Thymus (tissue), 11 donors: Measurements from ENCODE around the gene HRC. TPM values are rescaled to one million over a fixed set of nuclear protein-coding genes. Genes with fewer than 3 reads are reported as not detected.
"Not testable (repeated sequence)": the region's sequence is repeated elsewhere in the genome, so short reads cannot be mapped to it uniquely, and the experiment has no call there.

ENCODE experiments used
- DNase-seq, 9 donors: peaks; one replicate each; pipeline ENCODE4 v3.0.0-alpha.2; 2013; ENCODE audit warnings: low spot score in 9 of 9, low read depth in 6 of 9, missing footprints in 1 of 9
- H3K27ac ChIP-seq, 2 donors: one replicate each; pipeline ENCODE4 v1.5.1; 2013; ENCODE audit warnings: control low read depth in 1 of 2, low read depth in 1 of 2, low read length in 1 of 2, mild to moderate bottlenecking in 1 of 2, moderate library complexity in 1 of 2
- H3K27me3 ChIP-seq, 2 donors: one replicate each; pipeline ENCODE4 v1.5.1; 2013; ENCODE audit warnings: low read length in 1 of 2; ENCODE audit not compliant: control insufficient read depth in 2 of 2, insufficient read depth in 1 of 2
- H3K36me3 ChIP-seq, 2 donors: one replicate each; pipeline ENCODE4 v1.5.1; 2013; ENCODE audit warnings: low read length in 1 of 2, mild to moderate bottlenecking in 1 of 2, moderate library complexity in 1 of 2; ENCODE audit not compliant: control insufficient read depth in 2 of 2, insufficient read depth in 2 of 2
- H3K4me1 ChIP-seq, 2 donors: one replicate each; pipeline ENCODE4 v1.5.1; 2013; ENCODE audit warnings: low read length in 2 of 2; ENCODE audit not compliant: control insufficient read depth in 2 of 2, insufficient read depth in 2 of 2
- H3K4me3 ChIP-seq, 2 donors: one replicate each; pipeline ENCODE4 v1.5.1; 2013; ENCODE audit warnings: low read length in 2 of 2, control low read depth in 1 of 2, mild to moderate bottlenecking in 1 of 2
- H3K9me3 ChIP-seq, 2 donors: one replicate each; pipeline ENCODE4 v1.5.1; 2013; ENCODE audit warnings: low read length in 1 of 2, mild to moderate bottlenecking in 1 of 2; ENCODE audit not compliant: control insufficient read depth in 2 of 2, insufficient read depth in 1 of 2
- WGBS: extraction: QIAGEN DNeasy Blood & Tissue Kit; methylation state at CpG from one replicate; pipeline ENCODE4 v1.1.7; 2013; 5-methylcytosine and 5-hydroxymethylcytosine counted together
- polyA plus RNA-seq: library from polyadenylated mRNA; stranded (reverse); fragments of 200-250 nt; gene quantifications from one replicate; pipeline ENCODE4 v1.2.3, GENCODE V29; 2013
- total RNA-seq: library from RNA; stranded (reverse); fragments of 120-200 nt; gene quantifications from one replicate; pipeline ENCODE4 v1.2.4, GENCODE V29; 2013
- donor health status: healthy.

HRC gene
- total and polyA plus RNA-seq, 2 donors: 1.1 to 1.3 TPM

- 97% methylated on average over 24 of the region's 24 CpGs for WGBS
- H3K9me3 ChIP-seq: peaks cover 3 to 13% of the 10 kb centered on the region in 2 donors
- peaks cover 14 to 26% of the 10 kb centered on the region in 2 donors for H3K4me1 ChIP-seq
- no peak overlapping the region for H3K4me3 ChIP-seq
- no peak overlapping the region for H3K27ac ChIP-seq
- DNase-seq: no peak
- no peaks in the 10 kb centered on the region for H3K36me3 ChIP-seq
- H3K27me3 ChIP-seq: peaks cover 9 to 66% of the 10 kb centered on the region in 2 donors
Measured at GRCh38 chr19:49130325-49130724, 24.9 kb downstream of the HRC start.

DNA sequence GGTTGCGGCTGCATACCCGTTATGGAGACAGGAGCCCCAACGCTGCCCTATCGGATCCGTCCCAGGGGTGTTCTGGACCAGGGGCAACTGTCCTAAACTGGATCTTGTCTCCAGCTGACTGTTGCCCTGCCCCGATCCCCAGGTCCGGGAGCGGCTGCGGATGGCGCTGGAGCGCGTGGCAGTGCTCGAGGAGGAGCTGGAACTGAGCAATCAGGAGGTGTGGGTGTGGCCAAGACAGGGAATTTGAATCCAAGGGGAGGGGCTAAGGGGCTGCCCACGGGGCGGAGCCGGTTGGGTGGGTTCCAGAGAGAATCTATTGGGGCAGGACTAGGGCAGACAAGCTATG lies 26.0 kb downstream of the HRC start:
- peaks cover 13 to 70% of the 10 kb centered on the region in 2 donors for H3K27me3 ChIP-seq
- H3K36me3 ChIP-seq: no peaks in the 10 kb centered on the region
- H3K9me3 ChIP-seq: peaks cover 3 to 11% of the 10 kb centered on the region in 2 donors
- 73% methylated on average over 16 of the region's 16 CpGs for WGBS
- H3K27ac ChIP-seq: no peak overlapping the region
- H3K4me1 ChIP-seq: peaks cover 14 to 23% of the 10 kb centered on the region in 2 donors
- H3K4me3 ChIP-seq: no peak overlapping the region
- no peak for DNase-seq

- Histone ChIP-seq H3K27me3 (peaks cover 9 to 70% of the 10 kb centered on the region in 2 donors), H3K4me1 (peaks cover 13 to 22% of the 10 kb centered on the region in 2 donors), H3K27ac (no peak overlapping the region), H3K4me3 (peak overlapping the region; percentile 40 to 54), H3K36me3 (no peaks in the 10 kb centered on the region), H3K9me3 (peaks cover 1 to 7% of the 10 kb centered on the region in 2 donors)
- DNase-seq: no peak
- WGBS: 78% methylated on average over 15 of the region's 15 CpGs
Measured at GRCh38 chr19:49128545-49129237, 26.5 kb downstream of the HRC start.

- peaks cover 10 to 69% of the 10 kb centered on the region in 2 donors for H3K27me3 ChIP-seq
- peak overlapping the region; percentile 40 to 54 for H3K4me3 ChIP-seq
- peaks cover 9 to 17% of the 10 kb centered on the region in 2 donors for H3K4me1 ChIP-seq
- peak overlapping the region; percentile 19 to 55 for H3K27ac ChIP-seq
- peak; percentile 82 to 95 (median 88) for DNase-seq
- WGBS: 4% methylated on average over 63 of the region's 63 CpGs
- peaks cover 1 to 7% of the 10 kb centered on the region in 2 donors for H3K9me3 ChIP-seq
- no peaks in the 10 kb centered on the region for H3K36me3 ChIP-seq
Measured at GRCh38 chr19:49127674-49128544, 27.3 kb downstream of the HRC start.

- WGBS: 98% methylated on average over 12 of the region's 12 CpGs
- H3K27me3 ChIP-seq: peaks cover 12 to 69% of the 10 kb centered on the region in 2 donors
- not testable (repeated sequence) for H3K27ac ChIP-seq, H3K36me3 ChIP-seq, H3K9me3 ChIP-seq, DNase-seq, H3K4me3 ChIP-seq
- peaks cover 9 to 17% of the 10 kb centered on the region in 2 donors for H3K4me1 ChIP-seq
Measured at GRCh38 chr19:49127225-49127624, 28.0 kb downstream of the HRC start.

- Histone ChIP-seq H3K4me1 (peaks cover 9 to 17% of the 10 kb centered on the region in 2 donors), H3K27ac (no peak overlapping the region), H3K9me3 (peaks cover 1 to 7% of the 10 kb centered on the region in 2 donors), H3K4me3 (no peak overlapping the region), H3K36me3 (no peaks in the 10 kb centered on the region), H3K27me3 (peaks cover 17 to 75% of the 10 kb centered on the region in 2 donors)
- DNase-seq: no peak
- WGBS: 85% methylated on average over 4 of the region's 4 CpGs
Measured at GRCh38 chr19:49126575-49126974, 28.6 kb downstream of the HRC start.

DNA sequence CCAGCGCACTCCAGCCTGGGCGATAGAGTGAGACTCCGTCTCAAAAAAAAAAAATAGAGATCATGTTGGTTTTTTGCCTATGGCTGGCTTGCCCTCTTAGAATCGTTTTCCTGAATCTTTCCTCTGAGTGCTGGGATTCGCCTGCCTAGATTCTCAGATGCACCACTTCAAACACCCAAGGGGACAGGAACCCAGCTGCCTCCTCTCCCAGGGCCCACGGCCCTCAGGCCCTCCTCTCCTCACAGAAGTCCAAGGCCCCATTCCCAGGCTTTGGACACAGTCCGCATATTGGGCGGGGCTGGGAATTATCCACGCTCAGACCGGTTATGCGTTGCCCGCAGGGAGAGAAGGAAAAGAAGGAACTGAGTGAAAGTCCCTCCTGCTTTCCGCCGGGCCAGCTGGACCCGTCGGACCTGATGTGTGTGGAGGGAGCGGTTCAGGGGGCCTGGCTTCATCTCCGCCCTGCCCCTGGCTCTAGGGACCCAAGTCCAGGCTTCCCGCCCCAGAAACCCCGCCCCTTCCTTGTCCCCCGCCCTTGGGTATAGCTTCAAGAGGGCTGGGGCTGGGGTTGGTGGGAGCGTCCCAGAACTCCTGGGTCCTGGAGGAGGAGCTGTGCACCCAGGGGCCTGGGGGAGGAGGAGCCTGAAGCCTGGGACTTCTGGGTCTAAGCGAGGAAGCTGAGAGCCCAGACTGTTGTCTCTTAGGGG lies 30.0 kb downstream of the HRC start:
- H3K4me3 ChIP-seq: no peak overlapping the region

DNA sequence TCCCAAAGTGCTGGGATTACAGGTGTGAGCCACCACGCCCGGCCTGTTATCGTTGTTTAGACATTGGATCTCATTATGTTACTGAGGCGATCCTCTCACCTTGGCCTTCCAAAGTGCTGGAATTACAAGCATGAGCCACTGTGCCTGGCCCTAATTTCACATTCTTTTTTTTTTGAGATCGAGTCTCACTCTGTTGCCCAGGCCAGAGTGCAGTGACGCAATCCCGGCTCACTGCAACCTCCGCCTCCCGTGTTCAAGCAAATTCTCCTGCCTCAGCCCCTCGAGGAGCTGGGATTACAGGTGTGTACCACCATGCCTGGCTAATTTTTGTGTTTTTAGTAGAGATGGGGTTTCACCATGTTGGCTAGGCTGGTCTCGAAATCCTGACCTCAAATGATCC lies 31.9 kb downstream of the HRC start:
- Histone ChIP-seq H3K4me1 (peaks cover 12 to 19% of the 10 kb centered on the region in 2 donors), H3K27me3 (peaks cover 38 to 80% of the 10 kb centered on the region in 2 donors)
- DNase-seq, H3K4me3 ChIP-seq, H3K36me3 ChIP-seq, H3K27ac ChIP-seq, H3K9me3 ChIP-seq: not testable (repeated sequence)
- 94% methylated on average over 11 of the region's 11 CpGs for WGBS

More for the DNA sequence above, 30.0 kb downstream of the HRC start:
- no peak for DNase-seq
- Histone ChIP-seq H3K27ac (no peak overlapping the region), H3K4me1 (peaks cover 9 to 17% of the 10 kb centered on the region in 2 donors), H3K27me3 (peaks cover 29 to 83% of the 10 kb centered on the region in 2 donors), H3K9me3 (peaks cover 1 to 7% of the 10 kb centered on the region in 2 donors), H3K36me3 (no peaks in the 10 kb centered on the region)
- WGBS: 80% methylated on average over 23 of the region's 23 CpGs
